K562 (cell line): ENCODE results near the gene PDE6B. TPM values are rescaled to one million over a fixed set of nuclear protein-coding genes. Genes with fewer than 3 reads are reported as not detected.

Source experiments
- ATAC-seq: fragments of 200-7000 bp; cut with Tn5 transposase; 3 replicates; pipeline ENCODE4 v1.9.1; 2020; ENCODE audit warnings: moderate library complexity
- BruUV-seq: library from RNA; stranded (reverse); fragments of 400-500 nt; replicated peaks from 2 replicates; lab custom pipeline; 2021; lab: Mats Ljungman, UMichigan
- CTCF ChIA-PET: fragments of 300-600 bp; formaldehyde crosslinking; extraction: SDS; loops from one replicate; lab custom pipeline; 2021; ENCODE audit warnings: low intra/inter-chr PET ratio; lab: Yijun Ruan, JAX
- POLR2A ChIA-PET: fragments of 300-600, 350-650 bp; sonication (Branson Sonifier 250); formaldehyde crosslinking; extraction: SDS; loops from one replicate; lab custom pipeline; 2021; ENCODE audit warnings: antibody characterized with exemption, inconsistent platforms; lab: Yijun Ruan, JAX
- DNase-seq, 4 experiments: peaks; one replicate each; pipeline versions ENCODE4 v3.0.0 to v3.0.0-alpha.2; 2011 to 2018; ENCODE audit warnings: low spot score in 3 of 4, mixed read lengths in 3 of 4; ENCODE audit errors: extremely low read depth in 1 of 4
- FAIRE-seq: peaks from 2 replicates; lab custom pipeline; 2011; peaks lifted over from hg19 to GRCh38; lab: Jason Lieb, UNC
- H2AFZ ChIP-seq: 2 replicates; pipeline ENCODE4 v1.6.0; 2011; ENCODE audit warnings: low read depth, low read length, control low read depth, inconsistent platforms
- H3K27ac ChIP-seq: fragments of 200-600 bp; 3 replicates; pipeline ENCODE4 v1.8.0; 2011; ENCODE audit warnings: low read depth, mild to moderate bottlenecking, control low read depth, inconsistent platforms, low read length, moderate library complexity, mixed read lengths; ENCODE audit errors: extremely low read depth
- H3K27me3 ChIP-seq, 2 experiments: fragments of 300-600 bp in 1 of 2; 2 replicates in 1 of 2; 3 replicates in 1 of 2; pipeline versions ENCODE4 v1.6.0 to v1.8.0; 2011; ENCODE audit warnings: inconsistent platforms in 2 of 2, low read length in 2 of 2, mild to moderate bottlenecking in 1 of 2, mixed read lengths in 1 of 2, moderate library complexity in 1 of 2; ENCODE audit not compliant: control insufficient read depth in 2 of 2, insufficient read depth in 2 of 2
- H3K36me3 ChIP-seq: fragments of 300-600 bp; 3 replicates; pipeline ENCODE4 v1.8.0; 2011; ENCODE audit warnings: mild to moderate bottlenecking, low read length, inconsistent platforms; ENCODE audit not compliant: control insufficient read depth, insufficient read depth
- H3K4me1 ChIP-seq, 2 experiments: fragments of 200-600 bp in 1 of 2; replicated peaks in 1 of 2; 2 replicates in 1 of 2; 3 replicates in 1 of 2; pipeline versions ENCODE4 v1.5.1 to v1.8.0; 2011; ENCODE audit warnings: inconsistent platforms in 2 of 2, low read length in 2 of 2, mild to moderate bottlenecking in 1 of 2, mixed read lengths in 1 of 2, moderate library complexity in 1 of 2; ENCODE audit not compliant: control insufficient read depth in 2 of 2, insufficient read depth in 2 of 2
- H3K4me2 ChIP-seq: 2 replicates; pipeline ENCODE4 v1.6.1; 2011; ENCODE audit warnings: low read length, control low read depth, inconsistent platforms, mixed read lengths; ENCODE audit not compliant: insufficient read depth
- H3K4me3 ChIP-seq: fragments of 200-600 bp; sonication (generic), shearing (Covaris generic); 2 replicates; pipeline ENCODE4 v1.5.1; 2016; ENCODE audit warnings: control low read depth, inconsistent platforms
- H3K79me2 ChIP-seq: fragments of 200-600 bp; 3 replicates; pipeline ENCODE4 v1.8.0; 2011; ENCODE audit warnings: low read length, inconsistent platforms; ENCODE audit not compliant: control insufficient read depth, insufficient read depth
- H3K9ac ChIP-seq, 2 experiments: 2 replicates each; pipeline versions ENCODE4 v1.6.0 to v1.6.1; 2011; ENCODE audit warnings: low read depth in 2 of 2, low read length in 2 of 2, control low read depth in 1 of 2, inconsistent platforms in 1 of 2, mild to moderate bottlenecking in 1 of 2, mixed read lengths in 1 of 2; ENCODE audit not compliant: insufficient read depth in 1 of 2
- H3K9me1 ChIP-seq: one replicate; pipeline ENCODE4 v1.6.0; 2011; ENCODE audit warnings: inconsistent platforms, mild to moderate bottlenecking, low read length, moderate library complexity; ENCODE audit not compliant: control insufficient read depth, insufficient read depth
- H3K9me3 ChIP-seq: replicated peaks from 2 replicates; pipeline ENCODE4 v1.5.1; 2011; ENCODE audit warnings: low read depth, low read length, inconsistent platforms; ENCODE audit not compliant: control insufficient read depth, insufficient read depth
- H4K20me1 ChIP-seq: replicated peaks from 2 replicates; pipeline ENCODE4 v1.6.1; 2011; ENCODE audit warnings: low read length, inconsistent platforms, mixed read lengths; ENCODE audit not compliant: control insufficient read depth, insufficient read depth
- BMI1 ChIP-seq: fragments of 150-350 bp; IDR thresholded peaks from 2 replicates; pipeline ENCODE4 v1.6.1; 2014; ENCODE audit warnings: low read length
- CBFB ChIP-seq: sonication (generic); formaldehyde crosslinking; IDR thresholded peaks from 2 replicates; pipeline ENCODE4 v1.4.0; 2020; ENCODE audit warnings: mild to moderate bottlenecking, missing genetic modification reagents
- CCNT2 ChIP-seq: IDR thresholded peaks from 2 replicates; pipeline ENCODE4 v1.6.1; 2011; ENCODE audit warnings: borderline replicate concordance, low read depth, mild to moderate bottlenecking, moderate library complexity, mixed read lengths, low read length; ENCODE audit not compliant: insufficient read length; ENCODE audit errors: extremely low read depth
- GABPB1 ChIP-seq: sonication (generic); formaldehyde crosslinking; IDR thresholded peaks from 2 replicates; pipeline ENCODE4 v1.8.0; 2022; ENCODE audit warnings: mild to moderate bottlenecking, missing genetic modification reagents
- HMGN3 ChIP-seq: IDR thresholded peaks from 2 replicates; pipeline ENCODE4 v1.6.1; 2011; ENCODE audit warnings: borderline replicate concordance, low read depth, mild to moderate bottlenecking, mixed read lengths, low read length; ENCODE audit not compliant: insufficient read length; ENCODE audit errors: extremely low read depth
- ILF3 ChIP-seq: fragments of 450-650 bp; IDR thresholded peaks from 2 replicates; pipeline ENCODE4 v1.6.1; 2018; ENCODE audit warnings: antibody characterized with exemption, mild to moderate bottlenecking, moderate library complexity, borderline replicate concordance
- KAT8 ChIP-seq: fragments of 450-650 bp; IDR thresholded peaks from 2 replicates; pipeline ENCODE4 v1.6.1; 2016; ENCODE audit warnings: low read depth, mild to moderate bottlenecking
- NFXL1 ChIP-seq: fragments of 450-650 bp; formaldehyde crosslinking; IDR thresholded peaks from 2 replicates; pipeline ENCODE4 v1.4.0; 2021; ENCODE audit warnings: mild to moderate bottlenecking
- NR2C2 ChIP-seq, 2 experiments: fragments of 200-800 bp in 1 of 2; sonication (Bioruptor generic) in 1 of 2; sonication (generic) in 1 of 2; formaldehyde crosslinking in 1 of 2; IDR thresholded peaks; 2 replicates each; pipeline versions ENCODE4 v1.6.1 to v1.8.0; 2016 to 2022; ENCODE audit warnings: mild to moderate bottlenecking in 1 of 2, missing compliant biosample characterization in 1 of 2, missing genetic modification characterization in 1 of 2, missing genetic modification reagents in 1 of 2
- OTX1 ChIP-seq: fragments of 450-650 bp; formaldehyde crosslinking; IDR thresholded peaks from 2 replicates; pipeline ENCODE4 v1.4.0; 2022; ENCODE audit warnings: mild to moderate bottlenecking
- SREBF1 ChIP-seq: fragments of 150-350 bp; IDR thresholded peaks from 2 replicates; pipeline ENCODE4 v1.6.1; 2014; ENCODE audit warnings: antibody characterized with exemption, low read depth, low read length, borderline replicate concordance
- WHSC1 ChIP-seq: IDR thresholded peaks from one replicate; pipeline ENCODE4 v1.6.1; 2012; ENCODE audit warnings: low read length, control low read depth, inconsistent platforms
- ZBTB7A ChIP-seq: IDR thresholded peaks from 2 replicates; pipeline ENCODE4 v1.6.1; 2011; ENCODE audit warnings: low read depth, mild to moderate bottlenecking, low read length, moderate library complexity, borderline replicate concordance; ENCODE audit not compliant: control insufficient read depth
- WGBS: fragments of 100-300 bp; shearing (Covaris generic); methylation state at CpG from one replicate; pipeline ENCODE4 v1.1.6; 2016; ENCODE audit warnings: low coverage, mixed read lengths; ENCODE audit not compliant: insufficient coverage; ENCODE audit errors: missing lambda C conversion rate; 5-methylcytosine and 5-hydroxymethylcytosine counted together
- in situ Hi-C: fragments of 300-500 bp; cut with MboI; formaldehyde crosslinking; loops from 4 replicates; pipeline ENCODE4 v1.15.0; 2018; ENCODE audit warnings: inconsistent platforms, mixed read lengths
- intact Hi-C: fragments of 100-400 bp; cut with micrococcal nuclease; formaldehyde crosslinking; loops from 2 replicates; pipeline ENCODE4 v1.14.2; 2022
- polyA plus RNA-seq, 8 experiments: library from polyadenylated mRNA; depleted of rRNA in 4 of 8; stranded (reverse) in 5 of 8; unstranded in 3 of 8; fragments of >200 nt; fragmentation: Nextera tagmentation in 2 of 8; fragmentation: Illumina TruSeq in 1 of 8; extraction: Ambion mirVana in 2 of 8; extraction: Trizol in 1 of 8; gene quantifications; 2 replicates each; pipeline versions ENCODE4 v1.2.1 to v1.2.3, GENCODE V29; 2011 to 2014; ENCODE audit warnings: inconsistent platforms in 1 of 8, missing spikeins in 1 of 8
- total RNA-seq, 7 experiments: library from RNA; depleted of rRNA in 6 of 7; stranded (reverse); fragments of >200 nt in 6 of 7; fragmentation: Illumina TruSeq in 2 of 7; extraction: Trizol in 2 of 7; gene quantifications; 2 replicates each; pipeline versions ENCODE4 v1.2.1 to v1.2.3, GENCODE V29; 2011 to 2021; ENCODE audit warnings: low replicate concordance in 1 of 7
- TF ChIP-seq, protein P1 (sequence below), 3 experiments: fragments of 200-800 bp in 1 of 3; fragments of 250-450 bp in 1 of 3; fragments of 450-650 bp in 1 of 3; sonication (Bioruptor Pico) in 1 of 3; sonication (Bioruptor generic) in 1 of 3; formaldehyde crosslinking in 1 of 3; IDR thresholded peaks; 2 replicates each; pipeline versions ENCODE4 v1.6.1 to v1.8.0; 2016 to 2022; ENCODE audit warnings: mild to moderate bottlenecking in 2 of 3, missing genetic modification characterization in 2 of 3, missing compliant biosample characterization in 1 of 3, moderate library complexity in 1 of 3

Gene PDE6B
- total and polyA plus RNA-seq, 9 of the 15 experiments (the other 6 are each of a cell fraction or from before 2014, with no cell fraction given), result 0.04 TPM; not detected in 8

DNA sequence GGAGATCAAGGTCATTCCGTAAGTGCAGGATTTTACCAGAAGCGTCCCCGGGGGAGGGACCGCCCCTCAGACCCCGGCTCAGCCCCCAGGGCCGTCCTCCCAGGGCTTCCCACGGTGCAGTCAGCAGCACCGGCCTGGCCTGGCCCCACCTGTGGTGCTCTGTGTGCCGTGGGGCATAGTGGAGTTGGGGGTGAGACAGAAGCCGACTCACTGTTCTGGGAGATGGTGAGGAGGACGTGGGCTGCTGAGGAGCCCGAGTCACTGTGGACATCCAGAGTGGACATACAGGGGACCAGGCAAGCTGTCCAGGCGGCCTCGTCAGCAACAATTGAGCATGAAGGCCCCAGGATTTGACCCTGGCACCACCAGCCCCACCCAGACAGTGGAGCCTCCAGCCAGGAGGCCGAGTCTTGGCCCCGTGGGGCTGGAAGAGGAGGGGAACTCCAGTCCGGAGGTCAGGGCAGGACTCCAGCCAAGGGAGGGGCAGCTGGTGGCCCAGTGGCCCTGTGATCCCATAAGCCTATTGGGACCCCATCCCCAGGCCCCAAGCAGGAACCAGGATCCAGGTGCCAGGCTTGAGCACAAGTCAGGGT, 29.6 kb downstream of the PDE6B start:
- peaks cover 35 to 59% of the 10 kb centered on the region in 2 experiments; a peak in 4 of 5 replicates for H3K27me3 ChIP-seq
- no peak overlapping the region for H3K4me2 ChIP-seq
- 12% methylated on average over 16 of the region's 17 CpGs for WGBS
- intact Hi-C loops, result no loop called here
- POLR2A ChIA-PET, result interaction anchor here (0.6 kb wide), 1 partner anchor 539 kb away, joined by 3 read pairs; no protein-coding TSS in a partner anchor
- no peak overlapping the region for H3K4me3 ChIP-seq
- BruUV-seq, result no TSS peak
- H3K36me3 ChIP-seq, result no peaks in the 10 kb centered on the region
- H3K9me1 ChIP-seq, result no peaks in the 10 kb centered on the region
- FAIRE-seq, result no peak
- peak overlapping the region in 1 of 2 experiments; percentile 64; a peak in 1 of 4 replicates for H3K9ac ChIP-seq
- no peak overlapping the region for H2AFZ ChIP-seq
- no peak overlapping the region for H3K27ac ChIP-seq
- ATAC-seq, result no peak
- H3K79me2 ChIP-seq, result no peaks in the 10 kb centered on the region
- in situ Hi-C loops, result no loop called here
- peaks cover 0 to 70% of the 10 kb centered on the region in 2 experiments; a peak in 2 of 5 replicates for H3K4me1 ChIP-seq
- CTCF ChIA-PET, result no interaction called here
- H4K20me1 ChIP-seq, result no peaks in the 10 kb centered on the region
- DNase-seq, result no peak
- H3K9me3 ChIP-seq, result peaks cover 3% of the 10 kb centered on the region; the same call in 1 of the 2 replicates
- TF ChIP-seq KAT8 (no peak), BMI1 (no peak), NFXL1 (no peak), HMGN3 (no peak), NR2C2 (CRISPR knock-in tag; IDR thresholded peaks at IDR 0.05) (no peak), NR2C2 (tag; IDR thresholded peaks at IDR 0.05) (no peak), WHSC1 (no peak), CCNT2 (no peak), ILF3 (no peak), OTX1 (CRISPR knock-in tag) (no peak), GABPB1 (CRISPR knock-in tag) (no peak), SREBF1 (no peak), CBFB (CRISPR knock-in tag) (no peak), ZBTB7A (no peak)
- TF ChIP-seq, protein P1, sequence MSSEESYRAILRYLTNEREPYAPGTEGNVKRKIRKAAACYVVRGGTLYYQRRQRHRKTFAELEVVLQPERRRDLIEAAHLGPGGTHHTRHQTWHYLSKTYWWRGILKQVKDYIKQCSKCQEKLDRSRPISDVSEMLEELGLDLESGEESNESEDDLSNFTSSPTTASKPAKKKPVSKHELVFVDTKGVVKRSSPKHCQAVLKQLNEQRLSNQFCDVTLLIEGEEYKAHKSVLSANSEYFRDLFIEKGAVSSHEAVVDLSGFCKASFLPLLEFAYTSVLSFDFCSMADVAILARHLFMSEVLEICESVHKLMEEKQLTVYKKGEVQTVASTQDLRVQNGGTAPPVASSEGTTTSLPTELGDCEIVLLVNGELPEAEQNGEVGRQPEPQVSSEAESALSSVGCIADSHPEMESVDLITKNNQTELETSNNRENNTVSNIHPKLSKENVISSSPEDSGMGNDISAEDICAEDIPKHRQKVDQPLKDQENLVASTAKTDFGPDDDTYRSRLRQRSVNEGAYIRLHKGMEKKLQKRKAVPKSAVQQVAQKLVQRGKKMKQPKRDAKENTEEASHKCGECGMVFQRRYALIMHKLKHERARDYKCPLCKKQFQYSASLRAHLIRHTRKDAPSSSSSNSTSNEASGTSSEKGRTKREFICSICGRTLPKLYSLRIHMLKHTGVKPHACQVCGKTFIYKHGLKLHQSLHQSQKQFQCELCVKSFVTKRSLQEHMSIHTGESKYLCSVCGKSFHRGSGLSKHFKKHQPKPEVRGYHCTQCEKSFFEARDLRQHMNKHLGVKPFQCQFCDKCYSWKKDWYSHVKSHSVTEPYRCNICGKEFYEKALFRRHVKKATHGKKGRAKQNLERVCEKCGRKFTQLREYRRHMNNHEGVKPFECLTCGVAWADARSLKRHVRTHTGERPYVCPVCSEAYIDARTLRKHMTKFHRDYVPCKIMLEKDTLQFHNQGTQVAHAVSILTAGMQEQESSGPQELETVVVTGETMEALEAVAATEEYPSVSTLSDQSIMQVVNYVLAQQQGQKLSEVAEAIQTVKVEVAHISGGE (CRISPR knock-in tag; IDR thresholded peaks at IDR 0.05), result no peak
